OCI-LY3 (cell line): ENCODE measurements around the gene ZYG11B.
"Not testable (repeated sequence)": the region's sequence is repeated elsewhere in the genome, so short reads cannot be mapped to it uniquely, and the experiment has no call there.

Source experiments
- H2AFZ ChIP-seq: fragments of 200-600, 300-600 bp; shearing (Covaris generic); 2 replicates; pipeline ENCODE4 v1.6.0; 2014; ENCODE audit warnings: antibody characterized with exemption, low read depth, low read length
- H3K27ac ChIP-seq: fragments of 200-600, 300-600 bp; sonication (generic); 2 replicates; pipeline ENCODE4 v1.5.1; 2014; ENCODE audit warnings: mild to moderate bottlenecking, low read length, moderate library complexity, mixed read lengths
- H3K27me3 ChIP-seq: fragments of 200-600, 300-600 bp; sonication (generic); 2 replicates; pipeline ENCODE4 v1.6.1; 2014; ENCODE audit warnings: low read depth, low read length, mixed read lengths
- H3K36me3 ChIP-seq: fragments of 200-600, 300-600 bp; sonication (generic); replicated peaks from 2 replicates; pipeline ENCODE3; 2014; ENCODE audit warnings: low read depth, low read length, mixed read lengths
- H3K4me1 ChIP-seq: fragments of 300-600, 200-600 bp; sonication (generic); 2 replicates; pipeline ENCODE4 v1.6.1; 2014; ENCODE audit warnings: low read length, mixed read lengths
- H3K4me2 ChIP-seq: fragments of 200-600, 300-600 bp; sonication (generic); 2 replicates; pipeline ENCODE4 v1.6.1; 2014; ENCODE audit warnings: low read length, mixed read lengths
- H3K4me3 ChIP-seq: fragments of 300-600, 200-600 bp; sonication (generic); 2 replicates; pipeline ENCODE4 v1.5.1; 2014; ENCODE audit warnings: antibody characterized with exemption, mild to moderate bottlenecking, low read length, moderate library complexity
- H3K79me2 ChIP-seq: fragments of 300-600, 200-600 bp; shearing (Covaris generic); 2 replicates; pipeline ENCODE4 v1.6.1; 2014; ENCODE audit warnings: mild to moderate bottlenecking, low read length, mixed read lengths
- H3K9ac ChIP-seq: fragments of 300-600, 200-600 bp; shearing (Covaris generic); 2 replicates; pipeline ENCODE4 v1.6.0; 2014; ENCODE audit warnings: mild to moderate bottlenecking, low read length, moderate library complexity
- H3K9me3 ChIP-seq: fragments of 200-600, 300-600 bp; shearing (Covaris generic); 2 replicates; pipeline ENCODE4 v1.6.1; 2014; ENCODE audit warnings: low read length, mixed read lengths; ENCODE audit not compliant: insufficient read depth
- H4K20me1 ChIP-seq: fragments of 200-600, 300-600 bp; sonication (generic); 2 replicates; pipeline ENCODE4 v1.6.1; 2016; ENCODE audit warnings: low read length, mixed read lengths; ENCODE audit not compliant: insufficient read depth
- CTCF ChIP-seq: fragments of 200-600, 300-600 bp; sonication (generic); IDR thresholded peaks from 2 replicates; pipeline ENCODE4 v1.5.1; 2014; ENCODE audit warnings: antibody characterized with exemption, low read length, low read depth
- EZH2phosphoT487 ChIP-seq: fragments of 200-600 bp; shearing (Covaris generic); IDR thresholded peaks from 2 replicates; pipeline ENCODE4 v1.6.1; 2018; ENCODE audit warnings: antibody characterized with exemption, mixed run types, low read depth

Gene ZYG11B

GRCh38 chr1:52686261-52686751 lies 39.9 kb upstream of the ZYG11B start:
- H4K20me1 ChIP-seq, H2AFZ ChIP-seq, H3K79me2 ChIP-seq, H3K27me3 ChIP-seq, H3K9me3 ChIP-seq: not testable (repeated sequence)
- Histone ChIP-seq H3K9ac (peak overlapping the region; percentile 37; the same call in 1 of the 2 replicates), H3K4me2 (peak overlapping the region; percentile 20; the same call in 1 of the 2 replicates), H3K36me3 (peaks cover 30% of the 10 kb centered on the region), H3K4me1 (peaks cover 19% of the 10 kb centered on the region), H3K4me3 (peak overlapping the region; percentile 24; the same call in 1 of the 2 replicates), H3K27ac (peak overlapping the region; percentile 62)
- peak; percentile 57 for TF ChIP-seq CTCF

- Histone ChIP-seq H3K27ac (0 out of 2 replicates have a peak overlapping the region, but pooled peaks have one; percentile 33), H2AFZ (no peak overlapping the region), H3K27me3 (no peaks in the 10 kb centered on the region), H4K20me1 (no peaks in the 10 kb centered on the region), H3K4me3 (no peak overlapping the region), H3K9me3 (no peaks in the 10 kb centered on the region), H3K79me2 (peaks cover 4% of the 10 kb centered on the region), H3K4me1 (peaks cover 18% of the 10 kb centered on the region), H3K36me3 (peaks cover 33% of the 10 kb centered on the region), H3K9ac (no peak overlapping the region), H3K4me2 (no peak overlapping the region)
- TF ChIP-seq EZH2phosphoT487 (no peak), CTCF (no peak)
Measured at GRCh38 chr1:52686830-52687229, 39.4 kb upstream of the ZYG11B start.

- Histone ChIP-seq H3K4me3 (no peak overlapping the region), H3K79me2 (peaks cover 54% of the 10 kb centered on the region), H4K20me1 (no peaks in the 10 kb centered on the region), H3K27ac (no peak overlapping the region), H2AFZ (no peak overlapping the region), H3K36me3 (peaks cover 36% of the 10 kb centered on the region), H3K27me3 (no peaks in the 10 kb centered on the region), H3K4me1 (peaks cover 2% of the 10 kb centered on the region; the same call in 1 of the 2 replicates), H3K9ac (no peak overlapping the region), H3K4me2 (no peak overlapping the region), H3K9me3 (no peaks in the 10 kb centered on the region)
- no peak for TF ChIP-seq CTCF
- no peak for TF ChIP-seq EZH2phosphoT487
Measured at GRCh38 chr1:52691821-52692220, 34.4 kb upstream of the ZYG11B start.

- Histone ChIP-seq H3K4me3 (no peak overlapping the region), H3K4me2 (no peak overlapping the region), H3K9me3 (no peaks in the 10 kb centered on the region), H3K27me3 (no peaks in the 10 kb centered on the region), H3K4me1 (0 out of 2 replicates have a peak, but pooled peaks cover 2% of the 10 kb centered on the region), H3K36me3 (peaks cover 28% of the 10 kb centered on the region), H4K20me1 (no peaks in the 10 kb centered on the region), H3K9ac (no peak overlapping the region), H3K27ac (no peak overlapping the region), H2AFZ (no peak overlapping the region), H3K79me2 (peaks cover 60% of the 10 kb centered on the region)
- TF ChIP-seq EZH2phosphoT487 (no peak), CTCF (no peak)
Measured at GRCh38 chr1:52692697-52693096, 33.6 kb upstream of the ZYG11B start.

- not testable (repeated sequence) for H3K4me3 ChIP-seq, H2AFZ ChIP-seq, H3K9me3 ChIP-seq, H4K20me1 ChIP-seq, H3K4me1 ChIP-seq, H3K9ac ChIP-seq, H3K4me2 ChIP-seq, H3K27me3 ChIP-seq, H3K27ac ChIP-seq
- Histone ChIP-seq H3K79me2 (peaks cover 64% of the 10 kb centered on the region), H3K36me3 (peaks cover 26% of the 10 kb centered on the region)
Measured at GRCh38 chr1:52693351-52693750, 32.9 kb upstream of the ZYG11B start.
